H1 (cell line): ENCODE measurements around the gene RBM24. TPM values are rescaled to one million over a fixed set of nuclear protein-coding genes. Genes with fewer than 3 reads are reported as not detected.

Experiments
- BCL11A ChIP-seq, 2 experiments: IDR thresholded peaks; one replicate each; pipeline ENCODE4 v1.6.1; 2011; ENCODE audit warnings: low read depth in 2 of 2, low read length in 2 of 2, mild to moderate bottlenecking in 2 of 2
- FOSL1 ChIP-seq: IDR thresholded peaks from 2 replicates; pipeline ENCODE4 v1.6.1; 2011; ENCODE audit warnings: mild to moderate bottlenecking, low read depth, low read length, moderate library complexity; ENCODE audit not compliant: insufficient read depth
- KDM4A ChIP-seq: IDR thresholded peaks from one replicate; pipeline ENCODE4 v1.7.1; 2012; ENCODE audit warnings: low read depth, mild to moderate bottlenecking, moderate library complexity, low read length, inconsistent platforms; ENCODE audit not compliant: severe bottlenecking
- POLR2A ChIP-seq, 2 experiments: IDR thresholded peaks; 1 replicate in 1 of 2; 2 replicates in 1 of 2; pipeline ENCODE4 v1.6.1; 2011; ENCODE audit warnings: low read depth in 2 of 2, low read length in 2 of 2, mild to moderate bottlenecking in 2 of 2; ENCODE audit errors: control extremely low read depth in 1 of 2
- RFX5 ChIP-seq: IDR thresholded peaks from 2 replicates; pipeline ENCODE4 v1.6.1; 2011; ENCODE audit warnings: low read depth, low read length, improper control_type of control experiment, borderline replicate concordance
- SIN3A ChIP-seq, 2 experiments: IDR thresholded peaks in 1 of 2; conservative IDR thresholded peaks in 1 of 2; 2 replicates each; pipeline ENCODE4 v1.6.1; 2011 to 2012; ENCODE audit warnings: low read length in 2 of 2, improper control_type of control experiment in 1 of 2, low read depth in 1 of 2, mild to moderate bottlenecking in 1 of 2
- SIRT6 ChIP-seq: IDR thresholded peaks from one replicate; pipeline ENCODE4 v1.7.1; 2012; ENCODE audit warnings: low read length, inconsistent platforms
- SIX5 ChIP-seq: IDR thresholded peaks from 2 replicates; pipeline ENCODE4 v1.6.1; 2011; ENCODE audit warnings: mild to moderate bottlenecking, low read depth, low read length
- SP4 ChIP-seq: IDR thresholded peaks from 2 replicates; pipeline ENCODE4 v1.6.1; 2012; ENCODE audit warnings: low read length, inconsistent platforms
- TBP ChIP-seq: IDR thresholded peaks from 2 replicates; pipeline ENCODE4 v1.6.1; 2011; ENCODE audit warnings: low read depth, low read length, improper control_type of control experiment
- polyA plus RNA-seq, 7 experiments: library from polyadenylated mRNA; depleted of rRNA in 3 of 7; stranded (reverse) in 5 of 7; unstranded in 2 of 7; fragments of >200 nt in 5 of 7; fragments of 200-250 nt in 2 of 7; gene quantifications; 1 replicate in 5 of 7; 2 replicates in 1 of 7; 4 replicates in 1 of 7; pipeline versions ENCODE4 v1.2.1 to v1.2.3, GENCODE V29; 2011 to 2013; ENCODE audit warnings: missing spikeins in 2 of 7, mixed read lengths in 2 of 7
- total RNA-seq: library from RNA; stranded (reverse); fragmentation: NEBNext Ultra II Directional; extraction: Animal tissue kit (Norgen Biotek cat#: 25700); gene quantifications from 2 replicates; pipeline ENCODE4 v1.2.1, GENCODE V29; 2021
- TF ChIP-seq, protein P1 (sequence below): fragments of 300-600 bp; sonication (generic); IDR thresholded peaks from 2 replicates; pipeline ENCODE4 v1.7.1; 2012; ENCODE audit warnings: low read length, moderate library complexity, mild to moderate bottlenecking, inconsistent platforms; ENCODE audit not compliant: insufficient replicate concordance
- TF ChIP-seq, protein P2 (sequence below): IDR thresholded peaks from 2 replicates; pipeline ENCODE4 v1.6.1; 2011; ENCODE audit warnings: low read length, improper control_type of control experiment

The RBM24 gene
- total and polyA plus RNA-seq, 2 of the 8 experiments (the other 6 are each of a cell fraction or from before 2014, with no cell fraction given): 0.52 to 2.6 TPM

DNA sequence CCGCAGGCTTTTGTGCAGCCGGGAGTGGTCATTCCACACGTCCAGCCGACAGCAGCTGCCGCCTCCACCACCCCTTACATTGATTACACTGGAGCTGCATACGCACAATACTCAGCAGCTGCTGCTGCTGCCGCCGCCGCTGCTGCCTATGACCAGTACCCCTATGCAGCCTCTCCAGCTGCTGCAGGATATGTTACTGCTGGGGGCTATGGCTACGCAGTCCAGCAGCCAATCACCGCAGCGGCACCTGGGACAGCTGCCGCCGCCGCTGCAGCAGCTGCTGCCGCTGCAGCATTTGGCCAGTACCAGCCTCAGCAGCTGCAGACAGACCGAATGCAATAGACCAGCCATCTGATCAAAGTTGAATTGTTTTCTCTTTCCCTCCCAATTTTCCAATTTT, 10.6 kb downstream of the RBM24 start (continued):
- TF ChIP-seq, protein P1, sequence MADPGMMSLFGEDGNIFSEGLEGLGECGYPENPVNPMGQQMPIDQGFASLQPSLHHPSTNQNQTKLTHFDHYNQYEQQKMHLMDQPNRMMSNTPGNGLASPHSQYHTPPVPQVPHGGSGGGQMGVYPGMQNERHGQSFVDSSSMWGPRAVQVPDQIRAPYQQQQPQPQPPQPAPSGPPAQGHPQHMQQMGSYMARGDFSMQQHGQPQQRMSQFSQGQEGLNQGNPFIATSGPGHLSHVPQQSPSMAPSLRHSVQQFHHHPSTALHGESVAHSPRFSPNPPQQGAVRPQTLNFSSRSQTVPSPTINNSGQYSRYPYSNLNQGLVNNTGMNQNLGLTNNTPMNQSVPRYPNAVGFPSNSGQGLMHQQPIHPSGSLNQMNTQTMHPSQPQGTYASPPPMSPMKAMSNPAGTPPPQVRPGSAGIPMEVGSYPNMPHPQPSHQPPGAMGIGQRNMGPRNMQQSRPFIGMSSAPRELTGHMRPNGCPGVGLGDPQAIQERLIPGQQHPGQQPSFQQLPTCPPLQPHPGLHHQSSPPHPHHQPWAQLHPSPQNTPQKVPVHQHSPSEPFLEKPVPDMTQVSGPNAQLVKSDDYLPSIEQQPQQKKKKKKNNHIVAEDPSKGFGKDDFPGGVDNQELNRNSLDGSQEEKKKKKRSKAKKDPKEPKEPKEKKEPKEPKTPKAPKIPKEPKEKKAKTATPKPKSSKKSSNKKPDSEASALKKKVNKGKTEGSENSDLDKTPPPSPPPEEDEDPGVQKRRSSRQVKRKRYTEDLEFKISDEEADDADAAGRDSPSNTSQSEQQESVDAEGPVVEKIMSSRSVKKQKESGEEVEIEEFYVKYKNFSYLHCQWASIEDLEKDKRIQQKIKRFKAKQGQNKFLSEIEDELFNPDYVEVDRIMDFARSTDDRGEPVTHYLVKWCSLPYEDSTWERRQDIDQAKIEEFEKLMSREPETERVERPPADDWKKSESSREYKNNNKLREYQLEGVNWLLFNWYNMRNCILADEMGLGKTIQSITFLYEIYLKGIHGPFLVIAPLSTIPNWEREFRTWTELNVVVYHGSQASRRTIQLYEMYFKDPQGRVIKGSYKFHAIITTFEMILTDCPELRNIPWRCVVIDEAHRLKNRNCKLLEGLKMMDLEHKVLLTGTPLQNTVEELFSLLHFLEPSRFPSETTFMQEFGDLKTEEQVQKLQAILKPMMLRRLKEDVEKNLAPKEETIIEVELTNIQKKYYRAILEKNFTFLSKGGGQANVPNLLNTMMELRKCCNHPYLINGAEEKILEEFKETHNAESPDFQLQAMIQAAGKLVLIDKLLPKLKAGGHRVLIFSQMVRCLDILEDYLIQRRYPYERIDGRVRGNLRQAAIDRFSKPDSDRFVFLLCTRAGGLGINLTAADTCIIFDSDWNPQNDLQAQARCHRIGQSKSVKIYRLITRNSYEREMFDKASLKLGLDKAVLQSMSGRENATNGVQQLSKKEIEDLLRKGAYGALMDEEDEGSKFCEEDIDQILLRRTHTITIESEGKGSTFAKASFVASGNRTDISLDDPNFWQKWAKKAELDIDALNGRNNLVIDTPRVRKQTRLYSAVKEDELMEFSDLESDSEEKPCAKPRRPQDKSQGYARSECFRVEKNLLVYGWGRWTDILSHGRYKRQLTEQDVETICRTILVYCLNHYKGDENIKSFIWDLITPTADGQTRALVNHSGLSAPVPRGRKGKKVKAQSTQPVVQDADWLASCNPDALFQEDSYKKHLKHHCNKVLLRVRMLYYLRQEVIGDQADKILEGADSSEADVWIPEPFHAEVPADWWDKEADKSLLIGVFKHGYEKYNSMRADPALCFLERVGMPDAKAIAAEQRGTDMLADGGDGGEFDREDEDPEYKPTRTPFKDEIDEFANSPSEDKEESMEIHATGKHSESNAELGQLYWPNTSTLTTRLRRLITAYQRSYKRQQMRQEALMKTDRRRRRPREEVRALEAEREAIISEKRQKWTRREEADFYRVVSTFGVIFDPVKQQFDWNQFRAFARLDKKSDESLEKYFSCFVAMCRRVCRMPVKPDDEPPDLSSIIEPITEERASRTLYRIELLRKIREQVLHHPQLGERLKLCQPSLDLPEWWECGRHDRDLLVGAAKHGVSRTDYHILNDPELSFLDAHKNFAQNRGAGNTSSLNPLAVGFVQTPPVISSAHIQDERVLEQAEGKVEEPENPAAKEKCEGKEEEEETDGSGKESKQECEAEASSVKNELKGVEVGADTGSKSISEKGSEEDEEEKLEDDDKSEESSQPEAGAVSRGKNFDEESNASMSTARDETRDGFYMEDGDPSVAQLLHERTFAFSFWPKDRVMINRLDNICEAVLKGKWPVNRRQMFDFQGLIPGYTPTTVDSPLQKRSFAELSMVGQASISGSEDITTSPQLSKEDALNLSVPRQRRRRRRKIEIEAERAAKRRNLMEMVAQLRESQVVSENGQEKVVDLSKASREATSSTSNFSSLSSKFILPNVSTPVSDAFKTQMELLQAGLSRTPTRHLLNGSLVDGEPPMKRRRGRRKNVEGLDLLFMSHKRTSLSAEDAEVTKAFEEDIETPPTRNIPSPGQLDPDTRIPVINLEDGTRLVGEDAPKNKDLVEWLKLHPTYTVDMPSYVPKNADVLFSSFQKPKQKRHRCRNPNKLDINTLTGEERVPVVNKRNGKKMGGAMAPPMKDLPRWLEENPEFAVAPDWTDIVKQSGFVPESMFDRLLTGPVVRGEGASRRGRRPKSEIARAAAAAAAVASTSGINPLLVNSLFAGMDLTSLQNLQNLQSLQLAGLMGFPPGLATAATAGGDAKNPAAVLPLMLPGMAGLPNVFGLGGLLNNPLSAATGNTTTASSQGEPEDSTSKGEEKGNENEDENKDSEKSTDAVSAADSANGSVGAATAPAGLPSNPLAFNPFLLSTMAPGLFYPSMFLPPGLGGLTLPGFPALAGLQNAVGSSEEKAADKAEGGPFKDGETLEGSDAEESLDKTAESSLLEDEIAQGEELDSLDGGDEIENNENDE: no peak
- TF ChIP-seq SIX5 (no peak), RFX5 (no peak), BCL11A (IDR thresholded peaks at IDR 0.05; ENCODE audit: low read depth in 2 of 2, low read length in 2 of 2) (no peak), KDM4A (no peak), SP4 (no peak), POLR2A (IDR thresholded peaks at IDR 0.05; ENCODE audit: control extremely low read depth in 1 of 2, low read depth in 2 of 2, low read length in 2 of 2) (no peak), SIN3A (conservative IDR thresholded peaks at IDR 0.05 in 1 of 2, IDR thresholded peaks at IDR 0.05 in 1 of 2; ENCODE audit: low read depth in 1 of 2, low read length in 2 of 2) (no peak), SIRT6 (no peak), FOSL1 (no peak), TBP (no peak)
- TF ChIP-seq, protein P2, sequence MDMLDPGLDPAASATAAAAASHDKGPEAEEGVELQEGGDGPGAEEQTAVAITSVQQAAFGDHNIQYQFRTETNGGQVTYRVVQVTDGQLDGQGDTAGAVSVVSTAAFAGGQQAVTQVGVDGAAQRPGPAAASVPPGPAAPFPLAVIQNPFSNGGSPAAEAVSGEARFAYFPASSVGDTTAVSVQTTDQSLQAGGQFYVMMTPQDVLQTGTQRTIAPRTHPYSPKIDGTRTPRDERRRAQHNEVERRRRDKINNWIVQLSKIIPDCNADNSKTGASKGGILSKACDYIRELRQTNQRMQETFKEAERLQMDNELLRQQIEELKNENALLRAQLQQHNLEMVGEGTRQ: no peak
